H9 (cell line): ENCODE results near the gene PRKAG2. TPM values are rescaled to one million over a fixed set of nuclear protein-coding genes. Genes with fewer than 3 reads are reported as not detected.

Experiments used
- DNase-seq: peaks from one replicate; pipeline ENCODE4 v3.0.0-alpha.2; 2017
- H2AFZ ChIP-seq: one replicate; pipeline ENCODE4 v1.6.1; 2013; ENCODE audit warnings: mild to moderate bottlenecking, low read length, control low read depth, moderate library complexity
- H2AK5ac ChIP-seq: 2 replicates; pipeline ENCODE4 v1.6.1; 2013; ENCODE audit warnings: low read length, control low read depth, mixed read lengths; ENCODE audit not compliant: insufficient read length
- H2BK120ac ChIP-seq: one replicate; pipeline ENCODE4 v1.6.1; 2013; ENCODE audit warnings: low read depth, mild to moderate bottlenecking, low read length, control low read depth, inconsistent platforms; ENCODE audit not compliant: poor library complexity, severe bottlenecking
- H2BK12ac ChIP-seq: 2 replicates; pipeline ENCODE4 v1.6.1; 2013; ENCODE audit warnings: low read length, control low read depth, mixed read lengths, low read depth; ENCODE audit not compliant: insufficient read length
- H2BK15ac ChIP-seq: 2 replicates; pipeline ENCODE4 v1.6.1; 2013; ENCODE audit warnings: low read depth, low read length, control low read depth
- H2BK20ac ChIP-seq: one replicate; pipeline ENCODE4 v1.6.1; 2013; ENCODE audit warnings: low read depth, mild to moderate bottlenecking, low read length, control low read depth, inconsistent platforms; ENCODE audit not compliant: poor library complexity, severe bottlenecking
- H2BK5ac ChIP-seq: 2 replicates; pipeline ENCODE4 v1.6.1; 2013; ENCODE audit warnings: low read length, control low read depth, mixed read lengths; ENCODE audit not compliant: insufficient read length
- H3K14ac ChIP-seq: 2 replicates; pipeline ENCODE4 v1.6.1; 2013; ENCODE audit warnings: low read length, control low read depth; ENCODE audit not compliant: insufficient read depth
- H3K18ac ChIP-seq: 2 replicates; pipeline ENCODE4 v1.6.1; 2013; ENCODE audit warnings: low read depth, mild to moderate bottlenecking, mixed read lengths, low read length, control low read depth; ENCODE audit not compliant: insufficient read length
- H3K23ac ChIP-seq: 2 replicates; pipeline ENCODE4 v1.6.1; 2013; ENCODE audit warnings: low read length, control low read depth, mixed read lengths, low read depth; ENCODE audit not compliant: insufficient read length
- H3K23me2 ChIP-seq: 2 replicates; pipeline ENCODE4 v1.6.1; 2013; ENCODE audit warnings: low read depth, mild to moderate bottlenecking, mixed read lengths, low read length, control low read depth; ENCODE audit not compliant: insufficient read length, poor library complexity, severe bottlenecking
- H3K27ac ChIP-seq: 2 replicates; pipeline ENCODE4 v1.5.1; 2013; ENCODE audit warnings: low read length, control low read depth, mixed read lengths, low read depth; ENCODE audit not compliant: insufficient read length
- H3K27me3 ChIP-seq: 2 replicates; pipeline ENCODE4 v1.6.1; 2013; ENCODE audit warnings: low read length, control low read depth, inconsistent platforms; ENCODE audit not compliant: insufficient read depth
- H3K4ac ChIP-seq: 2 replicates; pipeline ENCODE4 v1.6.1; 2013; ENCODE audit warnings: low read depth, mild to moderate bottlenecking, control low read depth, inconsistent platforms, low read length, moderate library complexity
- H3K4me1 ChIP-seq: 2 replicates; pipeline ENCODE4 v1.6.1; 2013; ENCODE audit warnings: low read length, control low read depth, inconsistent platforms; ENCODE audit not compliant: insufficient read depth
- H3K4me2 ChIP-seq: 2 replicates; pipeline ENCODE4 v1.6.1; 2013; ENCODE audit warnings: low read length, control low read depth, mixed read lengths; ENCODE audit not compliant: insufficient read length, insufficient read depth
- H3K56ac ChIP-seq: 2 replicates; pipeline ENCODE4 v1.6.1; 2013; ENCODE audit warnings: low read depth, mild to moderate bottlenecking, mixed read lengths, low read length, control low read depth; ENCODE audit not compliant: insufficient read length
- H3K79me1 ChIP-seq: 2 replicates; pipeline ENCODE4 v1.6.1; 2013; ENCODE audit warnings: low read depth, mild to moderate bottlenecking, moderate library complexity, low read length, control low read depth, inconsistent platforms; ENCODE audit not compliant: insufficient read depth, poor library complexity, severe bottlenecking
- H3K79me2 ChIP-seq: 2 replicates; pipeline ENCODE4 v1.6.1; 2013; ENCODE audit warnings: low read length, control low read depth, inconsistent platforms; ENCODE audit not compliant: insufficient read depth
- H3K9ac ChIP-seq: 2 replicates; pipeline ENCODE4 v1.6.1; 2013; ENCODE audit warnings: low read length, control low read depth, mixed read lengths; ENCODE audit not compliant: insufficient read length; ENCODE audit errors: extremely low read depth
- H3K9me3 ChIP-seq: one replicate; pipeline ENCODE4 v1.6.1; 2013; ENCODE audit warnings: low read depth, low read length, inconsistent platforms; ENCODE audit not compliant: control insufficient read depth
- H3T11ph ChIP-seq: one replicate; pipeline ENCODE4 v1.6.1; 2013; ENCODE audit warnings: mild to moderate bottlenecking, low read length, control low read depth, inconsistent platforms
- H4K20me1 ChIP-seq: one replicate; pipeline ENCODE4 v1.6.1; 2013; ENCODE audit not compliant: control insufficient read depth, insufficient read length, insufficient read depth
- H4K5ac ChIP-seq: 2 replicates; pipeline ENCODE4 v1.6.1; 2013; ENCODE audit warnings: low read depth, mild to moderate bottlenecking, mixed read lengths, low read length, control low read depth; ENCODE audit not compliant: insufficient read length
- H4K8ac ChIP-seq: replicated peaks from 2 replicates; pipeline ENCODE4 v1.6.1; 2013; ENCODE audit warnings: low read length, control low read depth, mixed read lengths, low read depth; ENCODE audit not compliant: insufficient read length
- H4K91ac ChIP-seq: 2 replicates; pipeline ENCODE4 v1.6.1; 2013; ENCODE audit warnings: low read depth, mild to moderate bottlenecking, moderate library complexity, mixed read lengths, low read length, control low read depth; ENCODE audit not compliant: insufficient read length
- H3K27ac Mint-ChIP-seq, 3 experiments: 2 replicates in 2 of 3; 3 replicates in 1 of 3; pipeline ENCODE4 v1.8.0; 2020 to 2021; ENCODE audit warnings: mixed read lengths in 3 of 3, mild to moderate bottlenecking in 1 of 3, moderate library complexity in 1 of 3
- H3K27me3 Mint-ChIP-seq: 2 replicates; pipeline ENCODE4 v1.8.0; 2021; ENCODE audit warnings: low read depth, mild to moderate bottlenecking, moderate library complexity, mixed read lengths
- H3K36me3 Mint-ChIP-seq, 3 experiments: 2 replicates in 2 of 3; 3 replicates in 1 of 3; pipeline ENCODE4 v1.8.0; 2020 to 2021; ENCODE audit warnings: low read depth in 3 of 3, mixed read lengths in 3 of 3; ENCODE audit not compliant: insufficient read depth in 1 of 3
- H3K4me1 Mint-ChIP-seq, 2 experiments: 2 replicates each; pipeline ENCODE4 v1.8.0; 2020; ENCODE audit warnings: mixed read lengths in 2 of 2
- H3K4me3 Mint-ChIP-seq, 2 experiments: 2 replicates in 1 of 2; 3 replicates in 1 of 2; pipeline ENCODE4 v1.8.0; 2020 to 2021; ENCODE audit warnings: mild to moderate bottlenecking in 2 of 2, mixed read lengths in 2 of 2, moderate library complexity in 1 of 2
- H3K9me3 Mint-ChIP-seq, 2 experiments: 2 replicates in 1 of 2; 3 replicates in 1 of 2; pipeline ENCODE4 v1.8.0; 2020; ENCODE audit warnings: mild to moderate bottlenecking in 2 of 2, mixed read lengths in 2 of 2, moderate library complexity in 1 of 2
- CTCF ChIP-seq: fragments of 200-600 bp; sonication (generic); conservative IDR thresholded peaks from 3 replicates; pipeline ENCODE4 v1.8.0; 2021; ENCODE audit warnings: antibody characterized with exemption, mild to moderate bottlenecking
- WGBS: extraction: QIAGEN DNeasy Blood & Tissue Kit; methylation state at CpG from one replicate; pipeline ENCODE4 v1.1.7; 2013; ENCODE audit warnings: missing lambda C conversion rate, low lambda C conversion rate, mixed read lengths; ENCODE audit not compliant: insufficient read length; ENCODE audit errors: extremely low coverage; 5-methylcytosine and 5-hydroxymethylcytosine counted together
- total RNA-seq: library from RNA; stranded (reverse); gene quantifications from 2 replicates; pipeline ENCODE4 v1.2.1, GENCODE V29; 2021

The PRKAG2 gene
- total RNA-seq, 1 experiment from 2014 or later: 11.8 TPM

DNA sequence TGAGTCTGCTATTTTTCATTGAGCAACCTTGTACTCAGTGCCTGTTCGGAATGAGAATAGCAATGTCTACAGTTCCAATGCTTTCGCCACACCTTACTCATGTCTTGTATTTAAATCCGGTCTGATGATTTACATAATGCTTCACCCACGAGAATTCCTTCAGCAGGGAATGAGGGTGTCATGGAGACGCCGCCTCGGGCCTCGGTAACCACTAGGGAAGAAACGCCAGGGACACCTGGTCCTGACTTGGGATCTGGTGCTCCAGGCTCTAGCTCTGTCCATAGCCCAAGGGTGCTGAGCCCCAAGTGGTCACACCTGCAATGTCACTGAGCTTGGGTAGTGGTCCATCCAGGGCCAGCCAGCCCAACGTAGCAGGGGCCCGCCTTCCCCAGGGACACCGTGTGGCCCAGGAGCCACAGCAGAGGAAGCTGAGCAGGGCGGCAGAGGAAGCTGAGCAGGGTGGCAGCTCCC is 37.4 kb downstream of the PRKAG2 start:
- Histone ChIP-seq H3K79me2 (no peaks in the 10 kb centered on the region), H3T11ph (no peak overlapping the region), H3K27ac (no peak overlapping the region), H3K56ac (no peak overlapping the region), H2BK15ac (no peak overlapping the region), H3K4me1 (no peaks in the 10 kb centered on the region; the same call in 1 of the 2 replicates), H3K27me3 (no peaks in the 10 kb centered on the region; the same call in 1 of the 2 replicates), H3K18ac (no peak overlapping the region), H4K5ac (no peak overlapping the region), H4K8ac (no peak overlapping the region), H3K4ac (no peak overlapping the region), H3K9ac (no peak overlapping the region), H3K14ac (no peak overlapping the region), H2AFZ (no peak overlapping the region), H2BK20ac (no peak overlapping the region), H3K23ac (no peak overlapping the region), H3K23me2 (no peaks in the 10 kb centered on the region), H2BK12ac (no peak overlapping the region), H2BK120ac (no peak overlapping the region), H3K79me1 (no peaks in the 10 kb centered on the region), H4K91ac (no peak overlapping the region), H3K4me2 (no peak overlapping the region), H2BK5ac (no peak overlapping the region), H3K9me3 (no peaks in the 10 kb centered on the region), H4K20me1 (no peaks in the 10 kb centered on the region), H2AK5ac (no peak overlapping the region)
- Mint-ChIP-seq H3K9me3 (no peaks in the 10 kb centered on the region), H3K27ac (peak overlapping the region in 1 of 3 experiments; percentile 95; a peak in 1 of 7 replicates), H3K4me3 (no peak overlapping the region), H3K4me1 (peaks cover 15 to 18% of the 10 kb centered on the region in 2 experiments), H3K36me3 (no peaks in the 10 kb centered on the region), H3K27me3 (peaks cover 7% of the 10 kb centered on the region)
- DNase-seq: no peak
- no peak for TF ChIP-seq CTCF
- WGBS: no CpG with 5 or more reads among the region's 13 CpGs
